PFSK-1 (cell line): Measurements from ENCODE around the gene RBPJL.

Experiments
- POLR2AphosphoS5 ChIP-seq: IDR thresholded peaks from 2 replicates; pipeline ENCODE4 v1.6.1; 2012; ENCODE audit warnings: low read depth, mild to moderate bottlenecking, control low read depth, low read length, moderate library complexity
- REST ChIP-seq, 2 experiments: IDR thresholded peaks; 2 replicates each; pipeline versions ENCODE4 v1.6.1 to v1.8.0; 2011 to 2012; ENCODE audit warnings: low read depth in 2 of 2, low read length in 2 of 2, control low read depth in 1 of 2, inconsistent platforms in 1 of 2, mild to moderate bottlenecking in 1 of 2, moderate library complexity in 1 of 2; ENCODE audit not compliant: insufficient read depth in 1 of 2
- SIN3A ChIP-seq: IDR thresholded peaks from 2 replicates; pipeline ENCODE4 v1.6.1; 2012; ENCODE audit warnings: mild to moderate bottlenecking, low read length, moderate library complexity, borderline replicate concordance; ENCODE audit not compliant: insufficient read depth
- TAF1 ChIP-seq: IDR thresholded peaks from 2 replicates; pipeline ENCODE4 v1.6.1; 2012; ENCODE audit warnings: low read length, control low read depth, borderline replicate concordance; ENCODE audit not compliant: insufficient read depth

- no peak for TF ChIP-seq TAF1
- no peak for TF ChIP-seq POLR2AphosphoS5
- TF ChIP-seq REST (IDR thresholded peaks at IDR 0.05; ENCODE audit: insufficient read depth in 1 of 2, low read depth in 2 of 2, low read length in 2 of 2) = no peak
- no peak for TF ChIP-seq SIN3A
Observed at GRCh38 chr20:45344168-45344860, 37.7 kb downstream of the RBPJL start.
